PFSK-1 (cell line): ENCODE results near the gene HOOK2.

Source experiments
- FOXP2 ChIP-seq: optimal IDR thresholded peaks from 2 replicates; pipeline ENCODE3; 2011; ENCODE audit warnings: borderline replicate concordance, control low read depth, inconsistent platforms; ENCODE audit not compliant: insufficient read depth; ENCODE audit errors: extremely low read length, extremely low read depth
- POLR2AphosphoS5 ChIP-seq: IDR thresholded peaks from 2 replicates; pipeline ENCODE4 v1.6.1; 2012; ENCODE audit warnings: low read depth, mild to moderate bottlenecking, control low read depth, low read length, moderate library complexity
- SIN3A ChIP-seq: IDR thresholded peaks from 2 replicates; pipeline ENCODE4 v1.6.1; 2012; ENCODE audit warnings: mild to moderate bottlenecking, low read length, moderate library complexity, borderline replicate concordance; ENCODE audit not compliant: insufficient read depth
- TAF1 ChIP-seq: IDR thresholded peaks from 2 replicates; pipeline ENCODE4 v1.6.1; 2012; ENCODE audit warnings: low read length, control low read depth, borderline replicate concordance; ENCODE audit not compliant: insufficient read depth
- TF ChIP-seq, protein P1 (sequence below), 2 experiments: IDR thresholded peaks; 2 replicates each; pipeline versions ENCODE4 v1.6.1 to v1.8.0; 2011 to 2012; ENCODE audit warnings: low read depth in 2 of 2, low read length in 2 of 2, control low read depth in 1 of 2, inconsistent platforms in 1 of 2, mild to moderate bottlenecking in 1 of 2, moderate library complexity in 1 of 2; ENCODE audit not compliant: insufficient read depth in 1 of 2

HOOK2 gene

DNA sequence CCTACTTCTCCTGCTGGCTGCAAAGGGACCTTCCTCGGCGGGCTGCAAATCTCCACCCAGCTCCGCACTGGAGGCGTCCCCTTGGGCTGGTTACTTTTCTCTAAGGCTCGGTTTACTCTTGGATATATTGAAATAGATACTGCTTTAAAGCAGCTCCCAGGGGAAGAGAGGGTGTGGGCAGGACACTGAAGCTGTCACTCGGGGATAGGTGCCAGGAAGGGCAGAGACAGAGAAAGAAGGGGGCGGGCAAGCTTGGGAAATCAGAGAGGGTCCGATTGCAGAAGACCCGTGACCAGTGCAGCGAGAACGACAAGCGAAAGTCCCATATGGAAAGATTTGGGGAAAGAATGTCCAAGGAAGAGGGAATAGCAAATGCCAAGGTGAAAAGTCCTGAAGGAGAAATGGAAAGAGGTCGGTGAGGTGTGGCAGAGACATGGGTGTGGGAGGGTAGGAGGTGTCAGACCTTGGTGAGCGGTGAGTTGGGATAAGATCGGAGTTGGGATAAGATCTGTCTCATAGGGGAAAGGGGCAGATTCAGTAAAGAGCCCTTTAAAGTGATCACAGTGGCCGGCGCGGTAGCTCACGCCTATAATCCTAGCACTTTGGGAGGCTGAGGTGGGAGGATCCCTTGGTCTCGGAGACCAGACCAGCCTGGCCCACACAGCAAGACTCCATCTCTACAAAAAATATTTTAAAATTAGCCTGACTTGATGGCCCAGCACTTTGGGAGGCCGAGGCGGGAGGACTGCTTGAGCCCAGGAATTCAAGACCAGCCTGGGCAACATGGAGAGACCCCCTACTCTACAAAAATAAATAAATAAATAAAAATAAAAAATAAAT is 27.1 kb upstream of the HOOK2 start:
- TF ChIP-seq FOXP2 (no peak), TAF1 (no peak), SIN3A (no peak), POLR2AphosphoS5 (no peak)
- TF ChIP-seq, protein P1, sequence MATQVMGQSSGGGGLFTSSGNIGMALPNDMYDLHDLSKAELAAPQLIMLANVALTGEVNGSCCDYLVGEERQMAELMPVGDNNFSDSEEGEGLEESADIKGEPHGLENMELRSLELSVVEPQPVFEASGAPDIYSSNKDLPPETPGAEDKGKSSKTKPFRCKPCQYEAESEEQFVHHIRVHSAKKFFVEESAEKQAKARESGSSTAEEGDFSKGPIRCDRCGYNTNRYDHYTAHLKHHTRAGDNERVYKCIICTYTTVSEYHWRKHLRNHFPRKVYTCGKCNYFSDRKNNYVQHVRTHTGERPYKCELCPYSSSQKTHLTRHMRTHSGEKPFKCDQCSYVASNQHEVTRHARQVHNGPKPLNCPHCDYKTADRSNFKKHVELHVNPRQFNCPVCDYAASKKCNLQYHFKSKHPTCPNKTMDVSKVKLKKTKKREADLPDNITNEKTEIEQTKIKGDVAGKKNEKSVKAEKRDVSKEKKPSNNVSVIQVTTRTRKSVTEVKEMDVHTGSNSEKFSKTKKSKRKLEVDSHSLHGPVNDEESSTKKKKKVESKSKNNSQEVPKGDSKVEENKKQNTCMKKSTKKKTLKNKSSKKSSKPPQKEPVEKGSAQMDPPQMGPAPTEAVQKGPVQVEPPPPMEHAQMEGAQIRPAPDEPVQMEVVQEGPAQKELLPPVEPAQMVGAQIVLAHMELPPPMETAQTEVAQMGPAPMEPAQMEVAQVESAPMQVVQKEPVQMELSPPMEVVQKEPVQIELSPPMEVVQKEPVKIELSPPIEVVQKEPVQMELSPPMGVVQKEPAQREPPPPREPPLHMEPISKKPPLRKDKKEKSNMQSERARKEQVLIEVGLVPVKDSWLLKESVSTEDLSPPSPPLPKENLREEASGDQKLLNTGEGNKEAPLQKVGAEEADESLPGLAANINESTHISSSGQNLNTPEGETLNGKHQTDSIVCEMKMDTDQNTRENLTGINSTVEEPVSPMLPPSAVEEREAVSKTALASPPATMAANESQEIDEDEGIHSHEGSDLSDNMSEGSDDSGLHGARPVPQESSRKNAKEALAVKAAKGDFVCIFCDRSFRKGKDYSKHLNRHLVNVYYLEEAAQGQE (IDR thresholded peaks at IDR 0.05; ENCODE audit: insufficient read depth in 1 of 2, low read depth in 2 of 2, low read length in 2 of 2), result no peak

DNA sequence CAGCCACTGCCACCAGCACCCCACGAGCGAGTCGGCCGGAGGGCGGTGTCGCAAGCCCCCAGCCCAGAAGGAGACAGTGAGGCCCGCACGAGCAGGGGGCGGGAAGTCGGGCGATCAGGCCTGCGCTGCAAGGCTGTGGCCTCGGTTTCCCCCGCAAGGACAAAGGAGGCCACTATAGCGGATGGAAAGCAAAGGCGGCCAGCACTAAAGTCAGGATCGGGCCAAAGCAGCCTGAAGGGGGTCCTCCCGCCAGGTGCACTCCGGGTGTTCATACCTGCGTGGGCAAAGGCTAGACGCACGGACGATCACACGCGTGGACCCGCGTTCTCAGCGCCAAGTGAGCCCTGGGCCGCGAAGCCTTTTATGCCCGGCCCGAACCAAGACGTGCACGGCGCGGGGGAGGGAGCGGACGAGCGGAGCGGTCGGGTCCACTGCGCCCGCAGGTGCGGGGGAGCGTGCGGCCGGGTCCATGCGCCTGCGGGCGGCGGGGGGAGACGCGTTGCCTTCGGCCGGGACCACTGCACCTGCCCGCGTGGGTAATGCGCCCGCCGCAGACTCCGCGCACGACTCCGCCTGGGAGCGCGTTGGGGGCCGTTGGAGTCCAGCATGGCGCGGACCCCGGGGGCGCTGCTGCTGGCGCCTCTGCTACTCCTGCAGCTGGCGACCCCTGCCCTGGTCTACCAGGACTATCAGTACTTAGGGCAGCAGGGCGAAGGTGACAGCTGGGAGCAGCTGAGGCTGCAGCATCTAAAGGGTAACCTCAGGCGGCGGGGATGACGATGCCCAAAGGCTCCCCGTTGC is 26.3 kb upstream of the HOOK2 start, which contains the start of the genes PRDX2 and THSD8:
Gene PRDX2, minus strand, starts transcription at position 335 of the 801 bp plus-strand sequence. CDS start 539 bp downstream, outside the sequence.
Gene THSD8, plus strand, starts transcription at position 604 of the 801 bp plus-strand sequence. Its CDS starts 3 bp downstream, at position 607.
- TF ChIP-seq SIN3A, result peak; percentile 91
- peak; percentile 92 for TF ChIP-seq TAF1
- TF ChIP-seq POLR2AphosphoS5, result peak; percentile 99
- TF ChIP-seq, protein P1 (IDR thresholded peaks at IDR 0.05; ENCODE audit: insufficient read depth in 1 of 2, low read depth in 2 of 2, low read length in 2 of 2), result peak; percentile 16 to 67; a peak in 2 of 4 replicates
- peak; percentile 85 for TF ChIP-seq FOXP2

DNA sequence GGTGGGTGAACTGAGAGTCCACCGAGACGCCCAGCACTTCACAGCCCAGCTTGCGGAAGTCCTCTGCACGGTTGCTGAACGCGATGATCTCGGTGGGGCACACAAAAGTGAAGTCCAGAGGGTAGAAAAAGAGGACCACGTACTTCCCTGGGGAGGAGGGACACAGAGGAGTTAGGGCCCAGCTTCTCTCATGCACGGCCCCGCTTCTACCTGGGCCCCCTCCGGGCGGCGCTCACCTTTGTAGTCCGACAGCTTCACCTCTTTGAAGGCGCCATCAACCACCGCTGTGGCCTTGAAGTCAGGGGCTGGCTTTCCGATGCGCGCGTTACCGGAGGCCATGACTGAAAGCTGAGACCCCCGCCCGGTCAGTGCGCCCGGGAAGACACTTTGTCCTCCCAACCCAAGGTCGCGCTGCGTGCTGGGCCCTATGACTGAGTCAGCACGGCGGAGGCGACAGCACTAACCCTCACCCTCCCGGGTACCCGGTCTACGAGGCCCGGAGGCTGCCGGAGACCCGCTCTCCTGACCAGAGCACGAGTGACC is 25.6 kb upstream of the HOOK2 start:
- TF ChIP-seq FOXP2 (no peak), SIN3A (no peak), POLR2AphosphoS5 (no peak), TAF1 (no peak)
- TF ChIP-seq, protein P1 (IDR thresholded peaks at IDR 0.05; ENCODE audit: insufficient read depth in 1 of 2, low read depth in 2 of 2, low read length in 2 of 2), result no peak

DNA sequence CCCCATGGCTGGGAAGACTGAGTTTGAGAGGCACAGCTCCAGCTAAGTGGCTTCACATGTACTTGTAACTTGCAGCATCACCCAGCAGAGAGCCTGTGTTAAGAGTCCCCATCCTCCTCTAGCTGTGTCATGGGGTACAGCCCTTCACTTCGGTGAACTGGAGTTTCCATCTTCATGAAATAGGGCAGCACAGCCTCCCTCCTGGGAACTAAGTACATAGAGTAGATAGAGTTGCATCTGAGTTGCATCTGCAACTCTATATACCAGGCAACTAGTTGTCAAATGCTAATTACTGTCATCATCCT is 25.1 kb upstream of the HOOK2 start:
- TF ChIP-seq, protein P1 (IDR thresholded peaks at IDR 0.05; ENCODE audit: insufficient read depth in 1 of 2, low read depth in 2 of 2, low read length in 2 of 2), result no peak
- TF ChIP-seq SIN3A (no peak), TAF1 (no peak), FOXP2 (no peak), POLR2AphosphoS5 (no peak)
